22Rv1 (cell line): Measurements from ENCODE around the gene SLC6A19.

ENCODE experiments used
- H3K27ac ChIP-seq: fragments of 450-650 bp; 2 replicates; pipeline ENCODE4 v1.5.1; 2017
- ZFX ChIP-seq: fragments of 450-650 bp; IDR thresholded peaks from 2 replicates; pipeline ENCODE4 v1.6.1; 2017; ENCODE audit warnings: antibody characterized with exemption, borderline replicate concordance
- TF ChIP-seq, protein P1 (sequence below): fragments of 450-650 bp; IDR thresholded peaks from 2 replicates; pipeline ENCODE4 v1.5.1; 2017; ENCODE audit warnings: mild to moderate bottlenecking

SLC6A19 gene

DNA sequence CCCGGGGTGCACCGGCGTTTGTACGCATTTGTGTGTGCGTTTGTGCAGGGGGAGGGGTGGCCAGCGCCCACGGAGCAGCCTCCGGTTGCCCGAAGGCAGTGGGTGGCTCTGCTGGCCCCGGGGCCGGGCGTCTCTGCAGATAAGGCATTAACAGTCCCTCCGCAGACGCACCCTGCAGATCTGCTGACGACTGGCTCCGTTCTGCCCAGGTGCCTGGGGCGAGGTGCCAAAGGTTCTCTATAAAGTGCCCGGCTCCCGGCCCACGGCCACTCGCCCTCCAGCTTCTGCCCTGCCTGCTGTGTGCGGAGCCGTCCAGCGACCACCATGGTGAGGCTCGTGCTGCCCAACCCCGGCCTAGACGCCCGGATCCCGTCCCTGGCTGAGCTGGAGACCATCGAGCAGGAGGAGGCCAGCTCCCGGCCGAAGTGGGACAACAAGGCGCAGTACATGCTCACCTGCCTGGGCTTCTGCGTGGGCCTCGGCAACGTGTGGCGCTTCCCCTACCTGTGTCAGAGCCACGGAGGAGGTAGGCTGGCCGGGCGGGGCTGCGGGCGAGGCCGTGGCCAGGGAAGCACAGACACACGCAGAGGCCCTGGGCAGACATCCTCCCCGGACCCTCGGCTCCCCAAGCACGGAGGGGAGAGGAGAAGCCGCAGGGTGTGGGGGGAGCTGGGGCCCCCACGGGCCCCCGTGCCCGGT is at the start of gene SLC6A19:
TSS of gene SLC6A19 (plus strand) at position 269 of the 699 bp plus-strand sequence. CDS start at position 325, 56 bp downstream.
- TF ChIP-seq, protein P1, sequence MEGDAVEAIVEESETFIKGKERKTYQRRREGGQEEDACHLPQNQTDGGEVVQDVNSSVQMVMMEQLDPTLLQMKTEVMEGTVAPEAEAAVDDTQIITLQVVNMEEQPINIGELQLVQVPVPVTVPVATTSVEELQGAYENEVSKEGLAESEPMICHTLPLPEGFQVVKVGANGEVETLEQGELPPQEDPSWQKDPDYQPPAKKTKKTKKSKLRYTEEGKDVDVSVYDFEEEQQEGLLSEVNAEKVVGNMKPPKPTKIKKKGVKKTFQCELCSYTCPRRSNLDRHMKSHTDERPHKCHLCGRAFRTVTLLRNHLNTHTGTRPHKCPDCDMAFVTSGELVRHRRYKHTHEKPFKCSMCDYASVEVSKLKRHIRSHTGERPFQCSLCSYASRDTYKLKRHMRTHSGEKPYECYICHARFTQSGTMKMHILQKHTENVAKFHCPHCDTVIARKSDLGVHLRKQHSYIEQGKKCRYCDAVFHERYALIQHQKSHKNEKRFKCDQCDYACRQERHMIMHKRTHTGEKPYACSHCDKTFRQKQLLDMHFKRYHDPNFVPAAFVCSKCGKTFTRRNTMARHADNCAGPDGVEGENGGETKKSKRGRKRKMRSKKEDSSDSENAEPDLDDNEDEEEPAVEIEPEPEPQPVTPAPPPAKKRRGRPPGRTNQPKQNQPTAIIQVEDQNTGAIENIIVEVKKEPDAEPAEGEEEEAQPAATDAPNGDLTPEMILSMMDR, result no peak
- no peak for TF ChIP-seq ZFX
- H3K27ac ChIP-seq, result no peak within 1 kb of the TSS

DNA sequence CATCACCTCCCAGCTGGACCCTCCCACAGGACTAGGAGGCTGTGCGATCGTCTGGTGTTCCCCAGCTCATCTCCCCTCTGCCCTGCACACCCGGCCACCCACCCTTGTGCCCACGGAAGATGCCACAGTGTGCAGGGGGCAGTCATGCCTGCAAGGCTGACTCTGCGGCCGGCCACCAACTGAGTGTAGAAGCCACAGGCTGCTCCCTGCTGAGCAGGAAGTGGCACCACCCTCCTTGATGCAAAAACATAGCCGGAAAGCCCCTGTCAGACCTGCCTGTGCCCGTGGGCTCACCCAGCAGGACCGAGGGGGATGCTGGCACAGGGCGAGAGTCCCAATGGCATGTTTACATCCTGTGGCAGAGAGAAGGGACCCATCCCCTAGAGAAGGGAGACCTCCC is 49.2 kb upstream of the SLC6A19 start:
- H3K27ac ChIP-seq, result peak overlapping the region; percentile 72
- TF ChIP-seq, protein P1, result no peak
- TF ChIP-seq ZFX, result no peak

DNA sequence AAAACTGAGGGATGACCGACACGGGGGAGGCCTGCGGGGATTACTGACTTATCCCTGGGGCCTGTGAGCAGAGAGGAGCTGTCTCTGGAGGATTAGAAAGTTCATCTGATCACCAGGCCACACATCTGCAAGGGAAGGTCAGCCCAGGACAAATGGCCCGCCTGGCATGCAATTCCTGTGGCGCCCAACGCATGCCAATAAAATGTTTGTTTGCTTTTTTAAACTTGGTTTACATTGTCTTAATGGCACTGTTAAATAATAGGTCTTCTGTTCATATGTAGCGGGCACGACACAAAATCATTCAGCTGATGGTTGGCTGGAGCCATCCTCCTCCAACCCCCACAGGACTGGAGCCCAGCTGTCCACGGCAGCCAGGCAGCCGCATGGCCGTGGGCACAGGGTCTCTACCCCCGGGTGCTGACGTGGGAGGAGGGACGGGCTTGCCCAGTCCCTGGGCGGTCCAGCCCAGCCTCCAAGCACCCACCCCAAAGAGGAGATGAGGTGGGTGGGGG is 48.6 kb upstream of the SLC6A19 start:
- H3K27ac ChIP-seq, result peak overlapping the region; percentile 72
- TF ChIP-seq ZFX, result no peak
- TF ChIP-seq, protein P1, result no peak

DNA sequence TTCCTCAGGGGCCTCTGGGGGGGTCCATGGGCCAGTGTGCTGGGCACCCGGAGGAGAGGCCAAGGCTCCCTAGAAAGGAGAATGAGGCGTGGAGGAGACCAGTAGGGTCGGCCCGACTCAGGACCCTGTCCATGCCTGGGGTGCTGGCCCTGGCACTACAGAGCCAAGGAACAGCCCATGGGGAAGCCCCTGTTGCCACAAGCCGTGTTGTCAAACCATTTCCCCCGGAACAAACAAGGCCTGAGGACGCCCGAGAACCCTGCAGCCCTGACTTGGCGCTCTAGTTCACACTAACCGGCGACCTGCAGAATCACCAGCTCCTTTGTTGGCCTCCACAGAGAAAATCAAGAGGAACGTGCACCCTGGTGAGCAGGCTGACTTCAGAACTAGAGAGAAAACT is 48.0 kb upstream of the SLC6A19 start:
- TF ChIP-seq, protein P1, result no peak
- no peak for TF ChIP-seq ZFX
- peak overlapping the region; percentile 72 for H3K27ac ChIP-seq

DNA sequence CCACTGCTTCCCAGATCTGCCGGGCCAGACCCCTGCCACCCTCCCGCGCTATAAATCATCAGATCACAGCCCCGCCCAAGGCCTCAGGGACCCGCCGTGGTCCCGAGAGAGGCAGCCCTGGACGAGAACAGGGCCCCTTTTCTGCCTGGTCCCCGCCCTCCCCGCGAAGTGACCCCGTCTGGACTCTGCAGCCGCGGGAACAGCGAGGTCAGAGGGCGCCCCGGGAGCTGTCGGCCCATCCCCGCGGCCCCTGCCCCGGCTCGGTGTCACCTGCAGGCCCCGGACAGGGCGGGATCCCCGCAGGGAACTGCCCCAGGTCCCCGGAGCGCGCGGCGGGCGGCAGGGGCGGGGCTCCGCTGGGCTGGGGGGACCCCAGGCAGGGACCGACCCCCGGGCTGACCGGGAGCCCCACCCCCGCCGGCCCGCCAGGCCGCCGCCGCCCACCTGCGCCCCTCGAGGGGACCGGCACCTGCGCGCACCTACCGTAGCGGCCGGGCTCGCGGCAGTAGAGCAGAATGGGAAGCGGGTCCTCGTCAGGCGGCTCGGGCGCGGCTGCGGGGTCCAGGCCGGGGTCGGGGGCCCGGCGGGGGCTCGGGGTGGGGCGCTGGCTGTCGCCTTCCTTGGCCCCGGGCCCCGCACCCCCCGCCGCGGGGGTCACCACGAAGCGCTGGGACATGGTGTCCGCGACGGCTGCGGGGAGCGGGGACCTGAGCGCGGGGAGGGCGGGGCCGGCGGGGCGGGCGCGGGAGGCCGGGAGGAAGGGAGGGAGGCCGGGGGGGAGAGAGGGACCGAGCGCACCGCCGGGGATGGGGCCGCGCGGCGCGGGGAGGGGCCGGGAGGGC is 46.0 kb upstream of the SLC6A19 start:
- no peak for TF ChIP-seq ZFX
- TF ChIP-seq, protein P1, result no peak
- H3K27ac ChIP-seq, result no peak overlapping the region

DNA sequence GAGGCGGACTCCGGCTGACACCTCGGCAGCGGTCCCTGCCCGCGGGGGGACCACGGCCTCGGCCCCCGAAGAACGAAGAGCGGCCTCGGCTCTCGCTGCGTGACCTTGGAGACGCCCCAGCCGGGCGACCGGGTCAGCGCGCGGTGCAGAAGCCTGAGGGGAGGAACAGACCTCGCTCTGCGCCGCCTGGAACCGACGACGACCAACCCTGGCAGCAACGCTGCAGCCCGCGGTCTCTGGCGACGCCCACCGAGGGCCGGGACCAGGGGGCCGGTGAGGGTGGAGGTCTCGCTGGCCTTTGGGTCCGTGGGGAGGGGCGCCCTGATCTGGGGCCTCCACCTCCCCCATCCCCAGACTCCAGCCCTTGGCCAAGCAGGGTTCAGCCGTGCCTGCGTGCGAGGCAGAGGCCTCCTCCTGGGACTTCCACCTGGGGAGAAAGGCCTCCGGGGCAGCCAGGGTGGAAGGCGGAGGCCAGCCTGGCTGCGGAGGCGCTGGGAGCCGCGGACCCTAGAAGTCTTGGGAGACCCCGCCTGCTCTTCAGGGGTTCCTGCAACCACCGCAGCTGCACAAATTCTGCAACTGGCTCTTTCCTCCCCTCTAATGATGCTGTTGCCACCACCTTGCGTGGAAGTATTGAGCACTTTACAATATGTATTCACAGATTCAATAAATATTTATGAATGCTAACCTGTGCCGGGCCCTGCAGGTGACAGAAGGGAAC is 45.2 kb upstream of the SLC6A19 start:
- no peak overlapping the region for H3K27ac ChIP-seq
- no peak for TF ChIP-seq ZFX
- TF ChIP-seq, protein P1, result no peak
